Thymus (tissue), 14 donors: ENCODE results near the gene ZNF428. TPM values are rescaled to one million over a fixed set of nuclear protein-coding genes. Genes with fewer than 3 reads are reported as not detected.

Experiments
- DNase-seq, 9 donors: peaks; one replicate each; pipeline ENCODE4 v3.0.0-alpha.2; 2013; ENCODE audit warnings: low spot score in 9 of 9, low read depth in 6 of 9, missing footprints in 1 of 9
- H3K27ac ChIP-seq, 2 donors: one replicate each; pipeline ENCODE4 v1.5.1; 2013; ENCODE audit warnings: control low read depth in 1 of 2, low read depth in 1 of 2, low read length in 1 of 2, mild to moderate bottlenecking in 1 of 2, moderate library complexity in 1 of 2
- H3K27me3 ChIP-seq, 2 donors: one replicate each; pipeline ENCODE4 v1.5.1; 2013; ENCODE audit warnings: low read length in 1 of 2; ENCODE audit not compliant: control insufficient read depth in 2 of 2, insufficient read depth in 1 of 2
- H3K36me3 ChIP-seq, 2 donors: one replicate each; pipeline ENCODE4 v1.5.1; 2013; ENCODE audit warnings: low read length in 1 of 2, mild to moderate bottlenecking in 1 of 2, moderate library complexity in 1 of 2; ENCODE audit not compliant: control insufficient read depth in 2 of 2, insufficient read depth in 2 of 2
- H3K4me1 ChIP-seq, 2 donors: one replicate each; pipeline ENCODE4 v1.5.1; 2013; ENCODE audit warnings: low read length in 2 of 2; ENCODE audit not compliant: control insufficient read depth in 2 of 2, insufficient read depth in 2 of 2
- H3K4me3 ChIP-seq, 2 donors: one replicate each; pipeline ENCODE4 v1.5.1; 2013; ENCODE audit warnings: low read length in 2 of 2, control low read depth in 1 of 2, mild to moderate bottlenecking in 1 of 2
- H3K9me3 ChIP-seq, 2 donors: one replicate each; pipeline ENCODE4 v1.5.1; 2013; ENCODE audit warnings: low read length in 1 of 2, mild to moderate bottlenecking in 1 of 2; ENCODE audit not compliant: control insufficient read depth in 2 of 2, insufficient read depth in 1 of 2
- WGBS: extraction: QIAGEN DNeasy Blood & Tissue Kit; methylation state at CpG from one replicate; pipeline ENCODE4 v1.1.7; 2013; 5-methylcytosine and 5-hydroxymethylcytosine counted together
- long read RNA-seq, 10 donors: transcript quantifications; one replicate each; lab custom pipeline, GENCODE V29; 2026
- polyA plus RNA-seq: library from polyadenylated mRNA; stranded (reverse); fragments of 200-250 nt; gene quantifications from one replicate; pipeline ENCODE4 v1.2.3, GENCODE V29; 2013
- total RNA-seq: library from RNA; stranded (reverse); fragments of 120-200 nt; gene quantifications from one replicate; pipeline ENCODE4 v1.2.4, GENCODE V29; 2013
- donor health status: healthy.

ZNF428 gene
- total RNA-seq (74.3 TPM), polyA plus RNA-seq (54.8 TPM)
- long read RNA-seq, donor 1, transcript ZNF428-201 (3 exons, 1,412 nt), result major isoform, 7 of 8 reads
- long read RNA-seq, donor 1, partial matches to known transcripts, result 0 of 8 reads
- long read RNA-seq, donor 1, other reads (novel, unspliced or antisense), result 0 of 8 reads
- long read RNA-seq, donor 2, transcript ZNF428-201 (3 exons, 1,412 nt), result major isoform, 84 of 110 reads
- long read RNA-seq, donor 2, partial matches to known transcripts, result 21 of 110 reads
- long read RNA-seq, donor 2, other reads (novel, unspliced or antisense), result 0 of 110 reads
- long read RNA-seq, donor 3, transcript ZNF428-201 (3 exons, 1,412 nt), result major isoform, 85 of 105 reads
- long read RNA-seq, donor 3, partial matches to known transcripts, result 18 of 105 reads
- long read RNA-seq, donor 3, other reads (novel, unspliced or antisense), result 0 of 105 reads
- long read RNA-seq, donor 4, transcript ZNF428-201 (3 exons, 1,412 nt), result major isoform, 22 of 22 reads
- long read RNA-seq, donor 4, partial matches to known transcripts, result 0 of 22 reads
- long read RNA-seq, donor 4, other reads (novel, unspliced or antisense), result 0 of 22 reads
- long read RNA-seq, donor 5, transcript ZNF428-201 (3 exons, 1,412 nt), result major isoform, 57 of 207 reads
- long read RNA-seq, donor 5, partial matches to known transcripts, result 146 of 207 reads
- long read RNA-seq, donor 5, other reads (novel, unspliced or antisense), result 0 of 207 reads
- long read RNA-seq, donor 6, transcript ZNF428-201 (3 exons, 1,412 nt), result major isoform, 32 of 66 reads
- long read RNA-seq, donor 6, partial matches to known transcripts, result 32 of 66 reads
- long read RNA-seq, donor 6, other reads (novel, unspliced or antisense), result 0 of 66 reads
- long read RNA-seq, donor 7, transcript ZNF428-201 (3 exons, 1,412 nt), result major isoform, 51 of 69 reads
- long read RNA-seq, donor 7, partial matches to known transcripts, result 15 of 69 reads
- long read RNA-seq, donor 7, other reads (novel, unspliced or antisense), result 0 of 69 reads
- long read RNA-seq, donor 8, transcript ZNF428-201 (3 exons, 1,412 nt), result major isoform, 15 of 24 reads
- long read RNA-seq, donor 8, partial matches to known transcripts, result 9 of 24 reads
- long read RNA-seq, donor 8, other reads (novel, unspliced or antisense), result 0 of 24 reads
- long read RNA-seq, donor 9, transcript ZNF428-201 (3 exons, 1,412 nt), result major isoform, 42 of 54 reads
- long read RNA-seq, donor 9, partial matches to known transcripts, result 10 of 54 reads
- long read RNA-seq, donor 9, other reads (novel, unspliced or antisense), result 0 of 54 reads
- long read RNA-seq, donor 10, transcript ZNF428-201 (3 exons, 1,412 nt), result major isoform, 33 of 43 reads
- long read RNA-seq, donor 10, partial matches to known transcripts, result 9 of 43 reads
- long read RNA-seq, donor 10, other reads (novel, unspliced or antisense), result 0 of 43 reads

DNA sequence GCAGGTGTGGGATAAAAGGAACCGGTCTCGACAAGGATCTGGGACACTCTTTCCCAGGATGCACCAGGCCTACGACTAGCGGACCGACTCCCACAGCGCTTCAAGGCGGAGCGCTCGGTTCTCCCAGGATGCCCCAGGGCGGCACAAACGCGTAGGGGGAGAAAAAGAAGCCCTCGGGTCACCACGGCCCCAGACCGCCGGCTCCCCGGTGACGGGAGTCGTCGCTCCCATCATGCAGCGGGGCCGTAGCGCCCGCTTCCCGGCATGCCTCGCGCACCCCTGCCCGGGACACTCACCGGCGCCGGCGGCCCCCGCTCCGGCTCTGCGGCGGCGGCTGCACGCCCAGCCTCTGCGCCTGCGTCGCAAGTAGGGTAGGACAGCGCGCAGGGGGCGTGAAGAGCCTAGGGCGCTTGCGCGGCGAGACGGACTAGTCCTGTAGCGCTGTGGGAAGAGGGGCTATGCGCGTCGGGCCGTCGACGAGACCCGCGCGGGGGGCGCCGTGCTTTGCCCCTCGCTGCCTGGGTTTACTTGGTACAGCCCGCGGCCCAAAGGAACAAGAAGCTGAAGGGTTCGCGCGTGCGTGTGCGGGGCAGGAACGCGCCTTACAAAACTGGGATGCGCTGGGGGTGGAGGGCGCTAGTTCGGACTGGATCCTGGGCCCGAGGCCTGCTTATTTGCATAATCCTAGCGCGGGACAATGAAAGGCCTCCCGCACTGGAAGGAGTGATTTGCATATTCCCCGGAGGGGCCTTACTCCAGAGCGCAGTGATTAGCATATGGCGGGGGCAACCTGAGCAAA is at the start of gene ZNF428:
Gene ZNF428 (minus strand): TSS at position 368 of the 799 bp plus-strand sequence. CDS start 5,325 bp downstream, outside the sequence.
- peak; percentile 62 to 94 (median 84) for DNase-seq
- Histone ChIP-seq H3K27me3 (no peaks in the 10 kb centered on the region), H3K9me3 (no peaks in the 10 kb centered on the region), H3K4me3 (peak within 1 kb of the TSS; percentile 81 to 94), H3K27ac (peak within 1 kb of the TSS; percentile 87 to 99), H3K4me1 (peaks cover 9 to 24% of the 10 kb centered on the region in 2 donors), H3K36me3 (no peaks in the 10 kb centered on the region)
- under 1% methylated on average over 81 of the region's 81 CpGs for WGBS

GRCh38 chr19:43668406-43669109 is 49.1 kb upstream of the ZNF428 start:
- peaks cover 11 to 42% of the 10 kb centered on the region in 2 donors for H3K4me1 ChIP-seq

GRCh38 chr19:43667876-43668405 is 48.5 kb upstream of the ZNF428 start:
- Histone ChIP-seq H3K36me3 (no peaks in the 10 kb centered on the region), H3K4me3 (peak overlapping the region; percentile 9 to 54), H3K27ac (no peak overlapping the region), H3K27me3 (peaks cover 10 to 37% of the 10 kb centered on the region in 2 donors), H3K9me3 (no peaks in the 10 kb centered on the region), H3K4me1 (peaks cover 11 to 42% of the 10 kb centered on the region in 2 donors)
- no peak for DNase-seq
- WGBS, result 32% methylated on average over 29 of the region's 29 CpGs

More at GRCh38 chr19:43668406-43669109, 49.1 kb upstream of the ZNF428 start:
- peak; percentile 79 to 97 (median 91) for DNase-seq
- under 1% methylated on average over 44 of the region's 44 CpGs for WGBS
- Histone ChIP-seq H3K27ac (peak overlapping the region; percentile 56 to 64), H3K36me3 (no peaks in the 10 kb centered on the region), H3K27me3 (peaks cover 10 to 37% of the 10 kb centered on the region in 2 donors), H3K9me3 (no peaks in the 10 kb centered on the region), H3K4me3 (peak overlapping the region; percentile 54 to 55)

DNA sequence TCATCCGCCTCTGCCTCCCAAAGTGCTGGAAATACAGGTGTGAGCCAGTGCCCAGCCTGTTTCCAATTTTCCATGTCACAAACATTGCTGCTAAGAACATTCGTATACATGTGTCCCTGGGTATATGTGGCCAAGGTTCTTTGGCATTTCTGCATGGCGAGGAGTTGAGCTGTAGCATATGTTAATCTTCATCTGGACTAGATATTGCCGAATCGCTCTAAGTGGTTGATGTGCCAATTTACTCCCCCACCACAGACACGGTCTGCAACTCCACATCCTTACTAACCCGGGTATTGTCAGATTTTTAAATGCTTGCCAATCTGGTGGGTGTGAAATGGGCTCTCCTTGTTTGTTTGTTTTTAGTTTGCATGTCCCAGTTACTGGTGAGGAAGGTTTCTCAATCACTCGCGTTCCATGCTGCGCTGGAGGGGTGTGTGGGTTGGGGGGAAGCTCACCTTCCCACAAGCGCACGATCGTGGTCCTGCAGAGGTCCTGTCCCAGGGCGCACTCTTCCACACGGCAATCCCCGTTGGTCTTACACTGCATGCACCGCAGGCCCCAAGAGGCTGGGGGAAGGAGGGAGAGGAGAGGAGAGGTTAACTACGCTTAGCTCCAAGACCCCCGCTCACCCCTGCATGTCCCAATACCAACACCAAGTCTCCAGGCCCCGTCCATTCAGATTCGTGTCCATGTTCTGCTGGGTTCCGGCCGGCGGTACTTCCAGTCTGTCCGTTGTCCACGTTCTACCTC is 47.9 kb upstream of the ZNF428 start:
- H3K4me3 ChIP-seq, result peak overlapping the region in 1 of 2 donors; percentile 9
- no peak for DNase-seq
- H3K36me3 ChIP-seq, result no peaks in the 10 kb centered on the region
- 89% methylated on average over 26 of the region's 26 CpGs for WGBS
- no peak overlapping the region for H3K27ac ChIP-seq
- H3K9me3 ChIP-seq, result no peaks in the 10 kb centered on the region
- peaks cover 10 to 37% of the 10 kb centered on the region in 2 donors for H3K27me3 ChIP-seq
- H3K4me1 ChIP-seq, result peaks cover 11 to 42% of the 10 kb centered on the region in 2 donors

- H3K27me3 ChIP-seq, result peaks cover 2 to 17% of the 10 kb centered on the region in 2 donors
- H3K27ac ChIP-seq, result no peak overlapping the region
- WGBS, result 8% methylated on average over 7 of the region's 7 CpGs
- peaks cover 8 to 27% of the 10 kb centered on the region in 2 donors for H3K4me1 ChIP-seq
- H3K9me3 ChIP-seq, result peaks cover 0 to 4% of the 10 kb centered on the region in 2 donors
- peak in 3 of 9 donors; percentile 15 to 64 (median 26) for DNase-seq
- H3K4me3 ChIP-seq, result no peak overlapping the region
- H3K36me3 ChIP-seq, result no peaks in the 10 kb centered on the region
These were observed 44.6 kb upstream of the ZNF428 start for GRCh38 chr19:43664018-43664417.

DNA sequence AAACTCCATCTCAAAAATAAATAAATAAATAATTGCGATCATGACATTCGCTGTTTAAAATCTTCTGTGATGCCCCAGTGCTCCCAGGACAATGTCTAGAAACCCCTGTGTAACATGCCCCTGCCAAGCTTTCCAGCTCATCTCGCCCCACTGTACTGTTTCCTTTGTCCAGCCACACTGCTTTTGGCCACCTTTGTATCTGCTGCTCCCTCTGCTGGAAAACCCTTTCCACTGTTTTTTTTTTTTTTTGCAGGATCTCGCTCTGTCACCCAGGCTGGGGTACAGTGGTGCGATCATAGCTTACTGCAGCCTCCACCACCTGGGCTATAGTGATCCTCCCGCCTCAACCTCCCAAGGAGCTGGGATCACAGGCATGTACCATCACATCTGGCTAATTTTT is 43.1 kb upstream of the ZNF428 start:
- peaks cover 2 to 16% of the 10 kb centered on the region in 2 donors for H3K4me1 ChIP-seq
- WGBS, result 98% methylated on average over 6 of the region's 6 CpGs
- no peak for DNase-seq
- peaks cover 0 to 2% of the 10 kb centered on the region in 2 donors for H3K27me3 ChIP-seq
- H3K36me3 ChIP-seq, result no peaks in the 10 kb centered on the region
- peaks cover 0 to 4% of the 10 kb centered on the region in 2 donors for H3K9me3 ChIP-seq
- no peak overlapping the region for H3K27ac ChIP-seq
- H3K4me3 ChIP-seq, result no peak overlapping the region

DNA sequence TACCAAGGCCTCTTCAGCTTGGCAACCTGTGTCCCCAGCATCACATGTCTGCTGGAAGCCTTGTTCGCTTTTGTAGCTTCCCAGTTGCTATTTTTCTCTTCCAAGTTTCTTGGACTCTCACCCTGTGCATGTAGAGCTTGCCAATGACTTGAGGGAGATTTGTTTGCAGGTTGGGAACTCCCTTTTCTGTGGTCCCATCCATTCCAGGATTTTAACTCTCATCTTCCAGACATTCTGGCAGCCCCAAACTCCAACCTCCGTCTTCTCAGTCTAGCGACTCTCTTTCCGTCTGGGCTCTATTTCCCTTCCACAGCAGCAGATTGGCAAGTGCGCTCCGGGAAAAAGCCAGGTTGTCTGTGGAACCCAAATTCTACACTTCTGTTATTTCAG is 41.5 kb upstream of the ZNF428 start:
- Histone ChIP-seq H3K27me3 (no peaks in the 10 kb centered on the region), H3K4me3 (no peak overlapping the region), H3K36me3 (peaks cover 0 to 2% of the 10 kb centered on the region in 2 donors), H3K9me3 (peaks cover 0 to 4% of the 10 kb centered on the region in 2 donors), H3K27ac (no peak overlapping the region), H3K4me1 (peaks cover 0 to 13% of the 10 kb centered on the region in 2 donors)
- 96% methylated on average over 6 of the region's 6 CpGs for WGBS
- DNase-seq, result no peak
